GM11168 (cell line): ENCODE results near the gene INAVA.

Experiments used
- in situ Hi-C: fragments of 300-500 bp; cut with MboI; formaldehyde crosslinking; loops from one replicate; pipeline ENCODE4 v1.12.0; 2022; ENCODE audit warnings: low sequenced_read_pairs; ENCODE audit not compliant: unreplicated experiment

Gene INAVA

GRCh38 chr1:200894712-200895442 lies at the start of gene INAVA:
INAVA (plus strand) TSS chr1:200894900; CDS start chr1:200898401, 3,501 bp downstream.
- in situ Hi-C loops: no loop called here

GRCh38 chr1:200845360-200845759 lies 49.3 kb upstream of the INAVA start:
- in situ Hi-C loops: no loop called here

- in situ Hi-C loops: no loop called here
Measured at GRCh38 chr1:200846398-200846797, 48.3 kb upstream of the INAVA start.

- in situ Hi-C loops: no loop called here
Measured at GRCh38 chr1:200849430-200849829, 45.3 kb upstream of the INAVA start.

GRCh38 chr1:200850554-200850953 lies 44.1 kb upstream of the INAVA start:
- in situ Hi-C loops: no loop called here

- in situ Hi-C loops: no loop called here
Measured at GRCh38 chr1:200856716-200857357, 37.9 kb upstream of the INAVA start.

- in situ Hi-C loops: no loop called here
Measured at GRCh38 chr1:200857804-200858203, 36.9 kb upstream of the INAVA start.

GRCh38 chr1:200861937-200862647 lies 32.6 kb upstream of the INAVA start:
- in situ Hi-C loops: no loop called here

- in situ Hi-C loops: no loop called here
Measured at GRCh38 chr1:200862713-200863415, 31.8 kb upstream of the INAVA start.

GRCh38 chr1:200866116-200866515 lies 28.6 kb upstream of the INAVA start:
- in situ Hi-C loops: no loop called here

- in situ Hi-C loops: no loop called here
Measured at GRCh38 chr1:200866521-200866920, 28.2 kb upstream of the INAVA start.

- in situ Hi-C loops: no loop called here
Measured at GRCh38 chr1:200867018-200867811, 27.5 kb upstream of the INAVA start.

- in situ Hi-C loops: no loop called here
Measured at GRCh38 chr1:200869376-200869752, 25.3 kb upstream of the INAVA start.

- in situ Hi-C loops: no loop called here
Measured at GRCh38 chr1:200869753-200870391, 24.8 kb upstream of the INAVA start.

GRCh38 chr1:200872446-200873115 lies 22.1 kb upstream of the INAVA start, which contains the start of gene GPR25:
GPR25 (plus strand) TSS chr1:200872981; CDS start chr1:200873038, 57 bp downstream.
- in situ Hi-C loops: no loop called here

GRCh38 chr1:200873116-200873670 lies 21.5 kb upstream of the INAVA start:
- in situ Hi-C loops: no loop called here

GRCh38 chr1:200873671-200874397 lies 20.9 kb upstream of the INAVA start:
- in situ Hi-C loops: no loop called here

GRCh38 chr1:200874694-200875093 lies 20.0 kb upstream of the INAVA start:
- in situ Hi-C loops: no loop called here
